Stimulated activated CD4-positive, alpha-beta T cell treated with anti-CD3 and anti-CD28 coated beads, TNF-alpha, amount 100 ng/mL, for 4 hours (primary cell): ENCODE data around the gene PPP2R3B.
"Not testable (repeated sequence)": the region's sequence is repeated elsewhere in the genome, so short reads cannot be mapped to it uniquely, and the experiment has no call there.

Source experiments
- DNase-seq, 3 experiments: peaks; one replicate each; pipeline ENCODE4 v3.0.0-alpha.2; 2020; ENCODE audit warnings: low read depth in 3 of 3

Gene PPP2R3B

DNA sequence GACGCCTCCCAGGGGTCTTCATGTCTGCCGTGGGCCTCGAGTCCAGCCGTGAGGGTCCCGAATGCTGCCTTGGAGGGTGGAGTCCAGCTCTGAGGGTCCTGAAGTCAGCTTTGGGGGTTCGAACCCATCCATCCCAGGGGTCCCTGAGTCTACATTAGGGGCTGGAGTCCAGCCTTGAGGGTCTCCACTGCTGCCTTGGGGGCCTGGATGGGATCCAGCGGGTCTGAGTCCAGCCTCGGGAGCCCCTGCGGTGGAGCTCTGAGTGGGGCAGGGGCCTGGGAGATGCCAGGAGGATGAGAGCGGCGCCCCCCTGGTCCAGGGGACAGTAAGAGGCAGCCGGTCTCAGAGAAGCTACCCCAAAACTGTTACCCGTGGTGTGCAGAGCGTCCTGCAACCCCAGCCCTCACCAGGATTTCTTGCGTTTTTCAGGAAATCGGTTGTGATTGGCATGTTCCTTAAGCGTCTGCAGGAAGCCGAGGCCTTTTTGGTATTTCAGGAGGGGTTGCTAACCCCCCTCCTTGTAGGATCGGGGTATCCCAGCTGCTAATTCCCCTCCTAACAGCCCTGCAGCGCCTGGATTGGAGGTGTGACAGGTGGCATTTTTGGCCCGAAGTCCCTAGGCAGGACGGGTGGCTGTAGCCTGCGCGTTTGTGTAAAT, 66.5 kb downstream of the PPP2R3B start:
- no peak for DNase-seq

DNA sequence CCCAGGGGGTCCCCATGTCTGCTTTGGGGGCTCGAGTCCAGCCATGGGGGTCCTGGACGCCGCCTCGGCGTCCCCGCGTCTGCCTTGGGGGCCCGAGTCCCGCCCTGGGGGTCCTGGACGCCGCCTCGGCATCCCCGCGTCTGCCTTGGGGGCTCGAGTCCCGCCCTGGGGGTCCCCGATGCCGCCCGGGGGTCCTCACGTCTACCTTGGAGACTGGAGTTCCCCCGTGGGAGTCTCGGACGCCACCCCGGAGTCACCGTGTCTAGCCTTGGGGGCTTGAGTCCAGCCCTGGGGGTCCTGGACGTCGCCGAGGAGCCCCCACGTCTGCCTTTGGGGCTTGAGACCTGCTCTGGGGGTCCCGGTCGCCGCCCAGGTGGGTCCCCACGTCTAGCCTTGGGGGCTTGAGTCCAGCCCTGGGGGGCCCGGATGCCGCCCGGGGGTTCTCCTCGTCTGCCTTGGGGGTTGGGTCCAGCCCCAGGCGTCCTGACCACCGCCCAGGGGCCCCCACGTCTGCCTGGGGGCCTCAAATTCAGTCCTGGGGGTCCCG, 67.1 kb downstream of the PPP2R3B start:
- no peak for DNase-seq

DNA sequence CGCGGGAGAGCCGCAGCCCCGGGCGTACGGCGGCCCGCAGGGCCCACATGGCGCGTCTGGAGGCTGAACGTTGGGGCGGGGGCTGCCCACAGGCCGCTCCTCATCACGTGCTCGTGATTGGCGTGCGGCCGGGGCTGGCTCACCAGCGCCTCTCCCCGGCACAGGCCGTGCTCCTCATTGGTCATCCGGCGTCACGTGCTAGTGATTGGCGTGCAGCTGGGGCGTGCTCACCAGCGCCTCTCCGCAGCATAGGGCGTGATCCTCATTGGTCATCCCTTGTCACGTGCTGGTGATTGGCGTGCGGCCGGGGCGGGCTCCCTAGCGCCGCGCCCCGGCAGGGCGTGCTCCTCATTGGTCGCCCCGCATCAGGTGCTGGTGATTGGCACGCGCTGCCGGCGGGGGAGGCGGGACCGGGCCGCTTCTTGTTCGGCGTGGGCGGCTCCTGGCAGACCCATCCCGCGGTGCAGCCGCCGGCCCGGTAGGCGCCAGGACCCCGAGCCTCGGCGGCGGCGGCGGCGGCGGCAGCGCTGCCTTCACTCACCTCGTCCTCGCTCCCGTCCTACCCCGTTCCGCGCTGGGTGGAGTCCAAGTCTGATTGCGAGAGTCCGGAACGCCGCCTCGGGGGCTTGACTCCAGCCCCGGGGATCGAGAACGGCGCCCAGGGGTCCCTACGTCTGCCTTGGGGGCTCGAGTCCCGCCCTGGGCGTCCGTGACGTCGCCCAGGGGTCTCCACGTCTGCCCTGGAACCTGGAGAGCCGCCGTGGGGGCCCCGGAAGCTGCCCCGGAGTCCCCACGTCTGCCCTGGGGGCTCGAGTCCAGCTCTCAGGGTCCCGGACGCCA, 67.7 kb downstream of the PPP2R3B start, which contains the start of gene GTPBP6:
GTPBP6 (minus strand) TSS at position 58 of the 840 bp plus-strand sequence; CDS start at position 49, 9 bp downstream.
- peak; percentile 93 to 98 (median 98) for DNase-seq

DNA sequence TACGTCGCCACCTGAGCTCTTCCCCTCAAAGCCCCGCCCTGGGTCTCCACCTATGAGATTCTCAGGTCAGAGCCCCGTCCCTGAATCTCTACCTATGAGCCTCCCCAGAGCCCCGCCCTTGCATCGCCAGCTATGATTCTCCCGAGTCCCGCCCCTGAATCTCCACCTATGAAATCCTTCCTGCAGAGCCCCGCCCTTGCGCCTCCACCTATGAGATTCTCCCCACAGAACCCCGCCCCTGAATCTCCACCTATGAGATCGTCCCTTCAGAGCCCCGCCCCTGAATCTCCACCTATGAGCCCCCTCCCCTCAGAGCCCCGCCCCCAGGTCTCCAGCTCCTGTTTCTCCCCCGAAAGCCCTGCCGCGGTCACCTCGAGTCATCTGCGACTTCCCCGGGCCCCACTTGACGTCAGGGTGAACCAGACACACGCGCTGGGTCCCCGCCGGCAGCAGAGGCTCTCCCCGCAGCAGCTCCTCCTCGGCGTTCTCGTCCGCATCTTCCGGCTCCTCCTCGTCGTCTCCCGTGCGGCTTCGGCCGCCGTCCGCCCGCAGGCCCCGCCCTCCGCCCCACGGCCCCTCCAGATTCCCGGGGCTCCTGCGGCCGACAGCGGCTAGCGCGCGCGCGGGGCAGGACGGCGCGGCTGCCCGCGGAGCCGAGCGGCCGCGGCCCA, 68.5 kb downstream of the PPP2R3B start:
- peak; percentile 90 to 96 (median 91) for DNase-seq

DNA sequence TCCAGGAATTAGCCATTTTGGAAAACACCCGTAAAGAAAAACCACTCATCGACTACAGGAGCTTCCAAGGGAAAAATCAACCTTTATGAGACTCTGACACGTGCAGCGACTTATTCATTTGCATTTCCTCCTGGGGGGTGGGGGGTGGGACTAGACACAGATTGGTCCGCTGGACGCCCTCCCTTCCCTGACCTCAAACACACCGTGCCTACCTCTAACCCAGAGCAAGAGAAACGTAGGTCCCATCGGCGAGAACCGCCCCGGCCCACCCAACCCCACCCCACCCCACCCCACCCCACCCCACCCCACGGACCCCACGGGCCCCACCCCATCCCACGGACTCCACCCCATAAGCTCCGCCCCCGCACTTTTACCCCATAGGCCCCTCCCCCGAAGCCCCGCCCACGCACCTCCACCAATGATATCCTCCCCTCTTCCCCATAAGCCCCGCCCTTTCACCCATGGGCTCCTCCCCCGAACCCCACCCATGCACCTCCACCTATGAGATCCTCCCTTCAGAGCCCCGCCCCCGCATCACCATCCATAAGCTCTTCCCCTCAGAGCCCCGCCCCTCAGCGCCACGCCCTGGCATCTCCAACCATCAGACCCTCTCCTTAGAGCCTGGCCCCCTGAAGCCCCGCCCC, 69.2 kb downstream of the PPP2R3B start:
- DNase-seq, result no peak

DNA sequence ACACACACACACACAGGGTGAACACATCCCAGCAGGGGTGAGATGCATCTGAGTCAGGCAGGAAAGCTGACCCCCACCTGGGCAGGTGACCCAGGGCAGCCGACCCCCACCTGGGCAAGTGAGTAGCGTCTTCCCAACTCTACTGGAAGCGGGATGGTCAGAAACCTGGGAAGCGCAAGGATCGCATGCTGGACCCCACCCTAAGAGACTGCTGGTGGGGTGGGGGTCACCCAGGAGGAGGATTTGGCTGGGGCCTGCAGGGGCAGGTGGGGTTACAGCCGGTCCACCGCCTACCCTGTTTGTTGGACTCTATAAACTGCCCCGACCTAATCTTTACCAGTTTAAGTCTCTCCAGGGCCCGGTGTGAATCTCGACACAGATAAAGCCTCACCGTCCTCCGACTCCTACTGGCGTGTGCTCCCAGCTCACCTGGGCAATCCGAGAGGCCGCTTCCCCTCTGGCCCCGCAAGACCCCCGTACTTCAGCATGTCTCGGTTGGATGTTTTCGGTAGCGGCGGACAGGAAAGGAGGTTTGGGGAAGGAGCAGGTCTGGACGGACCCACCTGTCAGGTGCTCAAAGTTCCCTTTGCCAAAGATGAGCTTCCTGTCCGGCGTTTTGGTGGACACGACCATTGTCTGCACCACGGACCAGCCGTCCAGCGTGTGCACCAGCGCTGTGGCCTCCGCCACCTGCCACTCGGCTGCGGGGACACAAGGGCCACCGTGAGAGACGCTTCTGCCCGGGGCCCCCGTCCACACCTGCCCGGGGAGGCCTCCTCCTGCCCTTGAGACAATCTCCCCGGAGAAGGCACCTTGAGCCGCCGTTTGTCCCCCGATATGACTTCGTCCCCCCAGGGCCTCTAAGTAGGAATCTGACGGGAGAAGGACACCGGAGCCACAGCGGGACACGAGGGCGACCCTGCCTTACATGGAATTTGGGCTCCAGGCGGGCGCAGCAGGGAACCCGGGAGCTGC, 70.1 kb downstream of the PPP2R3B start:
- no peak for DNase-seq

DNA sequence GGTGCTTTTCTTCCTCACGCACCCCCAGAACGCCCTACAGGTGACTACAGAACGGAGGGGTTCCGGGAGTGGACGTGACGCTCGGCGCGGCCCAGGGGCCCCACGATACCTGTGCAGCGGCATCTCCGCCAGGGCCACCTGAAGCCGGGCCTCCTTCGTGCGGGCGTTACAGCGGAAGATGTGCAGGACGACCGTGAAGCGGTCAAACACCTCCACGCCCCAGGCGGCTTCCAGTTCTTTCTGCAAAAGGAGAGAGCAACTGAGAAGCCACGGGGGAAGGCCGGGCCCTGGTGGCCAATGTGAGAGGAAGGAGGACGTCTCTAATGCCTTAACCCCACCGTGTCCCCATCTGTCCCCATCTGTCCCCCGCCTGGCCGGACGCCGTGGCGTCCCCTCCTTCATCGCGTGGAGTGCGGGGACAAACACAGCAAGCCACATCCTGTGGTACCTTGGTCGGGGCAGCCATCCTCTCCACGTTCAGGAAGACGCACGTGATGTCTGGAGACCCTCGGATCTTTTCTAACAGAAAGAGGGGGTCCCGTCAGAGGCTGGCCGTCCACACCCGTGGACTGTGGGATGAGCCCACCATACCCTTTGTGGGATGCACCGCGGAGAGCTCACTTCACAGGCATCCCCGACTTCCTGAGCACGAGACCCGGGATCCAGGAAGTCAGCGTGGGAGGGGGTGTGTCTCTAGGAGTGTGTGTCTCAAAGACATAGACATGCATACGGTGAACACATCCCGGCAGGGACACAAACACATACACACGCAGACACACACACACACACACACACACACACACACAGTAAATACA, 71.7 kb downstream of the PPP2R3B start:
- DNase-seq, result no peak

DNA sequence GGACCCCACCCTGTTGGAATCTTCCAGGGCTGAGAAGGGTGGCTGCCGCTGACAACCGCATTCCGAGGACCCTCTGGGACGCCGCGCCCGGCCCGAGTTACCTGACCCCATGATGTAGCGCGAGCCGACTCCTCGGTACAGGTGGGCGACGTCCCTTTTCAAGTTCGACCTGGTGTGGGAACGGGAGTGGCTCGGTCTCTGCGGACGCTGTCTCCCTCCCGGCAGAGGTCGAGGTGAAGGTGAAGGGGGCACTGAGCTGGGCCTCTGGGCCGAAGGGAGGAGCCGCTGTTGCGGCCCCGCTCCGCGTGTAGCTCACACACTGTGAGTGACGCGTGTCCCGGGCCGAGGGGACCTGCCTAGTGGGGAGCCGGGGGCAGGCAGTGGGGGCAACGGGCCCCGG, 72.7 kb downstream of the PPP2R3B start:
- DNase-seq, result no peak

DNA sequence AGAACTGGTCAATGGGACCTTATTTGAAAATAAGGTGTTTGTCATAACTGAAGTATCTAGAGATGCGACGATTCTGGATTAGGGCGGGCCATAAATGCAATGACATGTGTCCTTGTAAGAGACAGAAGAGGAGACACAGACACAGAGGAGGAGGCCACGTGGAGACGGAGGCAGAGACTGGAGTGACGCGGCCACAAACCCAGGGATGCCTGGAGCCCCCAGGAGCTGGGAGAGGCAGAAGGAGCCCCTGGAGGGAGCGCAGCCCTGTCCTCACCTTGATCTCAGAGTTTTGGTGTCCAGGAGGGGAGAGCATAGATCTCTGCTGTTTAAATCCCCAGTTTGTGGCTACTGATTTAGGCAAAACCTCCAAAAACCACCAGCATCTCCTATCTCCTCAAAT, 73.2 kb downstream of the PPP2R3B start:
- no peak for DNase-seq

DNA sequence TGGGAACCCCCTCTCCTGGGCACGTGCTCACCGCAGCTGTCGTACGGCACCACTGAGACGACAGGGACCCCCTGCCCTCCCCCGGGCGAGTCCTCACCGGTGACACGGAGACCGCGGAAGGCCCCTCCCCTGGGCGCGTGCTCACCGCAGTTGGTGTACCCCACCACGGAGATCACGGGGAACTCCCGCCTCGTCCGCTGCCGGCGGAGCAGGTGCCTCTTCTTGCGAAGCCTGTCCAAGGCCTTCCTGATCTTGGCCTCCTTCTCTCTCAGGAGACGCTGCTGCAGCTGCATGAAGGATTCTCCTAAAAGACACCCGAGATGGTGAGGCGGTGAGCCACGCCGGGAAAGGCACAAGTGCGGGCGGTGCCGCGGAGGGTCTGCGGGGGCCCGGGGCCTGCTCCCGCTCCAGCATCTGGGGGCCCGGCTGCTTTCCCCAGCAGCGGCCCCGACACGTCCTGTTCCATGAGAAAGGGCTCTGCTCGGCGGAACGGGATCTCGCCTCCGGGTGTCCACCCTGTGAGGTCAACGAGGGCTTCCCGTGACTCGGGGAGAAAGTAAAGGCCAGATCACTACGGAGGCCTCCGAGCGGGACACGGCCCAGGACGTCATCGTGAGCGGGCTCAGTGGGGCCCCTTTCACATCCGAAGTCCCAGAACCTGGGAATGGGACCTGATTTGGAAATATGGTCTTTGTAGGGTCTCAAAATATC, 73.9 kb downstream of the PPP2R3B start:
- DNase-seq, result no peak

DNA sequence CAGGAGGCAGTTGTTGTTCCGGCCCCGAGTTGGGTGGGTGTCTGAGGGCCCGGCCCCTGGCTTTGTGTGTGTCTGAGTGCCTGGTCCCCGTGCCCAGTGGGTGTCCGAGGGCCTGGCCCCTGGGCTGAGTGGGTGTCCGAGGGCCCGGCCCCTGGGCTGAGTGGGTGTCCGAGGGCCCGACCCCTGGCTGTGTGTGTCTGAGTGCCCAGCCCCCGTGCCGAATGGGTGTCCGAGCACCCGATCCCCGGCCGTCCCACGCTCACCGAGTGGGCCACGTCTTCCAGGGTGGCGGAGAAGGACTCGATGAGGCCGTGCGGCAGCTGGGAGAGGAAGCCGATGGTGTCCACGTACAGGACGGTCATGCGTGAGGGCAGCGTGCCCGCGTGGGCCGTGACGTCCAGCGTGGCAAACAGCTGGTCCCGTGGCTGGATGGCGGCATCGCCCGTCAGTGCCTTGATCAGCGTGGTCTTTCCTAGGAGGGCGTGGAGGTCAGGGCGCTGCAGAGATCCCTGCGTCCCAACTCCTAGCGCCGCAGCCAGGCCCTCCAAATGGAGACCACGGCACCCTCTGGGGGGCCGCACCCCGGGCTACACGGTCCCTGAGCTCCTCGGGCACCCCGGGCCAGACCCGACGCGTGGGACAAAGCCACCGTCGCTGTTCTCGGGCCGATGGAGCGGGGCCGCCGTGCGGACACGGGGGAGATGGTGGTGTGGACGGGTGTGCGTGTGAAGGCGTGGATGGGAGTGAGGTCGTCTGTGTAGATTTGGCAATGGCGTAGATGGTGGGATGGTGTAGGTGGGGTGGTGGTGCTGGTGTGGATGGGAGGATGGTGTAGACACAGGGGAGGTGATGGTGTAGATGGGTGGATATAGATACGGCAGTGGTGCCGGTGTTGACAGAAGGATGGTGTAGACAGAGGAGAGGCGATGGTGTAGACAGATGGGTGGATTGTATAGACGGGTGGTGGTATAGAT, 75.3 kb downstream of the PPP2R3B start:
- no peak for DNase-seq

DNA sequence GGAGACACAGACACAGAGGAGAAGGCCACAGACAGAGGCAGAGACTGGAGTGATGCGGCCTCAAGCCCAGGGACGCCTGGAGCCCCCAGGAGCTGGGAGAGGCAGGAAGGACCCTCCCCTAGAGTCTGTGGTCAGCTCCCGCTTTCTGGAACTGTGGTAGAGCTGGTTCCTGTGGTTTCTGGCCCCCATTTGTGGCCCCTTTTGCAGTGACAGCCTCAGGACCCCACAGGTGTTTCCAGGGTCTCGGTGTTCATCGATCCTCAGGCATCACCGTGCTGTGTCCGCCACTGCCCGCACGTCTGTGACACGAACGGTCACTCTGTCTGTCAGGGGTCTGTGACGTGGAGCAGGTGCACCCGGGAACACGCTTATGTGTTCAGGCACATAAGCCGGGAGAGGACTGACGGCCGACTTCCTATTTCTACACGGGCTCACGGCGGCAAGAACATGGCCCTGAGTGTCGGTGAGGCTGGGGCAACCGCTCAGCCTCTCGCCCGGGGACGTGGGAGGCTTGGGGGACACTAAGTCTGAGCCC, 76.0 kb downstream of the PPP2R3B start:
- no peak for DNase-seq

DNA sequence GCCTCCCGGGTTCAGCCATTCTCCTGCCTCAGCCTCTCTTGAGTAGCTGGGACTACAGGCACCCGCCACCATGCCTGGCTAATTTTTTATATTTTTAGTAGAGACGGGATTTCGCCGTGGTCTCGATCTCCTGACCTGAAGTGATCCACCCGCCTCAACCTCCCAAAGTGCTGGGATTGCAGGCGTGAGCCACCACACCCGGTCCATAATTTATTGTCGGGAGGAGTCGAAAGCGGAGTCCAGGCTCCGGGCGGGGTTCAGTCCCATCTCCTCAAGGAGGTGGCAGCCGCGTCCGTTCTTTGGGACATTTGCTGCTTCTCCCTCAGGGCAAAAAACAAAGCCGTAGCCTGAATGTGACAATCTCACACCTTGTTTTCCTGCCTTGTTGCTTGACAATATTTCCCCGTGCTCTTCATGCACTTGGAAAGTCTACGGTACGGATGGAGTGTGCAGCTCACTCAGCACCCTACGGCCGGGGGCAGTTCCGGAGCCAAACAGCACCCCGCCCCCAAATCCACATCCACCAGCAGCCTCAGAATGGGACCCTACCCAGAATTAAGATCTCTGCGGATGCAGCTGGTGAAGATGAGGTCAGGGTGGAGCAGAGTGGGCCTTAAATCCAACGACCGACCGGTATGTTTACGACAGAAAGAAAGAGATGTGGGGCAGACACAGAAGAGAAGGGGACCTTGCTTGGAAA, 77.7 kb downstream of the PPP2R3B start:
- no peak for DNase-seq

DNA sequence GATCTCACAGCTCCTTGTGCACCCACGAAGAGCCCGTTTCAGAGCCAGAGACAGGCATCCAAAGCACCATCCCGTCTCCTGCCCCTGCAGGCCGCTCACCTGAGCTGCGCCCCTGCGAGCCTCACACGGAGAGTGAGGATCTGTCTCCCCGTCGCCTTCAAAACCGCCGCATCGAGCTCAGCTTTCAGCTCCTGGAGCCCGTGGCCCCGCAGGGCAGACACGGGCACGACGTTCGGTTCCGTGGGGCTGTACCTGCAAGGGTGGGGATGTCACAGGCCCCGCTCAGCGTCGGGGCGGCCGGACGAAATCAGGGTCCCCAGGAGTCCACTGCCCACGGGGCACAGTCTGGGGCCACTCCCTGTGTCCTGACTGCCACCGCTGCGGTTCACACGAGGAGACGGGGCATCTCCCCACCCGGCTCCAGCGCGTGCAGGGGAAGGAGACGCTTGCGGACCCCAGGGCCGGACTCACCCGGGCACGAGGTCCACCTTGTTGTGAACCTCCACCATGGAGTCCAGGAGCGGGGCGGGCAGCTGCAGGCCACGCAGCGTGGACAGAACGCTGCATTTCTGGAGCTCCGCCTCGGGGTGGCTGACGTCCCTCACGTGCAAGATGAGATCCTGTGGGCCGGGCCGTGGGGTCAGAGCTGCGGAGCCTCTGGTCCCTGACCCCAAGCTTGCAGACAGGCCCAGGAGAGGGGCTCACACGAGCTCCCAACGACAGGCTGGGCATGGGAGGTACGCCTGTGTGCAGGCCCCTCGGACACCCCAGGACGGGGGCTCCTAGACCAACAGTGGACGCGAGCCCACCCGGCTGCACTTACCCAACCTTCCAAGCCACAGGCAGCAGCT, 79.2 kb downstream of the PPP2R3B start:
- no peak for DNase-seq

DNA sequence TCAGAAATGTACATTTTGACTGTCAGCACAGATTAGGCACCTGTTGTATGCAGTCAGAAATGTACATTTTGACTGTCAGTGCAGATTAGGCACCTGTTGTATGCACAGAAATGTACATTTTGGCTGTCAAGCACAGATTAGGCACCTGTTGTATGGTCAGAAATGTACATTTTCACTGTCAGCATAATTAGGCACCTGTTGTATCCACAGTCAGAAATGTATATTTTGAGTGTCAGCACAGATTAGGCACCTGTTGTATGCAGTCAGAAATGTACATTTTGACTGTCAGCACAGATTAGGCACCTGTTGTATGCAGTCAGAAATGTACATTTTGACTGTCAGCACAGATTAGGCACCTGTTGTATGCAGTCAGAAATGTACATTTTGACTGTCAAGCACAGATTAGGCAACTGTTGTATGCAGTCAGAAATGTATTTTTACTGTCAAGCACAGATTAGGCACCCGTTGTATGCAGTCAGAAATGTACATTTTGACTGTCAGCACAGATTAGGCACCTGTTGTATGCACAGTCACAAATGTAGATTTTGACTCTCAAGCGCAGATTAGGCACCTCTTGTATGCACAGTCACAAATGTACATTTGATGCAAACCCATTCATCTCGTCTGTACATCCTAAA, 80.0 kb downstream of the PPP2R3B start:
- not testable (repeated sequence) for DNase-seq
